ENCODE measurements around the gene VASH1.

The VASH1 gene

DNA sequence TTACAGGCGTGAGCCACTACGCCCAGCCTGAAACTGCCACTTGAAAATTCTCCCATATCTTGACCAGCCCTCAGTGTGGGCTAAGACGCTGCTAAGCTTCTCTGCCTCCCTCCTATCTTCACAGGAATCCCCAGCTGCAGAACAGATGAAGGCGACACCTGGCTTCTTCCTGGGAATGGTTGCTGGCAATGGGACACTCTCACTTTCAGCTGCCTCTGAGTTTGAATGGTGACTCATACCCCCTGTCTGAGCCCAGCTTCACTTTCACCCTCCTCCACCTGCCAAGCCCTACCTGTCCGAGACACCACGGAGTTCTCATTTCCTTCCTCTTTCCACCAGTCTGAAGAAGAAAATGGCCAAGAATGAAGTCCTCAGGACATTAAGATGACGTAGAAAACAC lies 18.3 kb upstream of the VASH1 start:
- DNase-seq: no peak

DNA sequence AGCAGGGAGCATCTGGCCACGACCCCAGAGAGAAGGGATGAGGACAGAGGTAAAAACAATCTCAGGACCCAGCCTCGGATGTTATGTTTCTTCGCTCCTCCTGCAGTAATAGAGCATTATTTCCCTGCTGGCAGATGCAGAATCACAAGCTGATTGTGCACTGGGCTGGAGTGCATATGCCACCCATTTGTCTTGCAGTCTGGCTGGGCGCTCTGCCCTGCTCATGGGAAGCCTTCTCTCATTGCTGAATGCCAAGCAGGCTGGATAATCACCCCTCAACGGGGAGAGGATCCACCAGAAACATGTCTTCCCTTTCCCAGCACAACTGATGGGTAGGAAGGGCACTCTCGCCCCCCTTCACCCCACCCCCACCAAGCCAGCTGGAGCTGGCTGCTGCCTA lies 8.5 kb upstream of the VASH1 start:
- DNase-seq: no peak

DNA sequence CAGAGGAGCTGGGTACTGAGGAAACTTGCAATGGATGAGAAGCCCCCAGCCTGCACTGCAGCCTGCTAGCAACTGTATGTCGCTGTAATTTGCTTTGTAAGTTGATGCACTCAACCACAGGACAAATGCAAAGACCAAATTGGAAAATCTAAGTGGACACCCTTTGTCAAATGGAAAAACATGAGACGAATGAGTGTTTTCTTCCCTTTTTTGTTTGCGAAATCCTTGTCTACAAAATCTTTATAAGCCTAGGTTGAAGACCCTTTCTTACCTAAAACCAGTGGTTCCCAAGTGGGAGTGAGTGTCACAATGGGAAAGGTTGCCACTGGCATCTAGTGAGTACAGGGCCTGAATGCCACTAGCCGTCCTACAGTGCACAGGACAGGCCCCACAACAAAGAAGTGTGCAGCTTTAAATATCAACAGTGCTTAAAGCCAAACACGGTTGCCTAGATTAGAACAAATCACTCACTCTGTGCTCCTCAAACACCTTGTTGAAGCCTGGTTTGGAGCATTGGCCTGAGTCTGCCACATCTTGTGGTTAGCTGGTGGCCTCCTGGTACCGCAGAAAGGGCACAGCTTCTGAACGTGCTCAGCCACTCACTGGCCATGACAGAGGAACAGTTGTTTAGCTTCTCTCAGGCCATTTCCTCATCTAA lies 7.6 kb upstream of the VASH1 start:
- no peak for DNase-seq

DNA sequence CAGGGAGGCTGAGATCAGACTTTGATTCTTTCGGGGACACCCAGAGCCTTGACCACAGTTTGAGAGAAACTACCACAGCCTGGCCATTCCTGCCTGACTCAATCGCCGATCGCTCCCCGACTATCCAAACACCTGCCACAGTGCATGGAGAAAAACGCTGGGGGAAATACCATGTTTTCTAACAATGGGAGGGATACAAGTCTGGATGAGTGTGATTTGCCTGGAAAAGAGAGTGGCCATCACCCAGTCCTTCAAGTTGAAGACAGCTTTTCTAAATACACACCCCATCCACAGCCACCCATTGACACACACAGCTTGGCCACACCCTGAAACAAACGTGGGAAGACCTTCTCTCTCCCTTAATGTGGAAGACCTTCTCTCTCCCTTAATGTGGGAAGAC lies 6.7 kb upstream of the VASH1 start:
- no peak for DNase-seq

DNA sequence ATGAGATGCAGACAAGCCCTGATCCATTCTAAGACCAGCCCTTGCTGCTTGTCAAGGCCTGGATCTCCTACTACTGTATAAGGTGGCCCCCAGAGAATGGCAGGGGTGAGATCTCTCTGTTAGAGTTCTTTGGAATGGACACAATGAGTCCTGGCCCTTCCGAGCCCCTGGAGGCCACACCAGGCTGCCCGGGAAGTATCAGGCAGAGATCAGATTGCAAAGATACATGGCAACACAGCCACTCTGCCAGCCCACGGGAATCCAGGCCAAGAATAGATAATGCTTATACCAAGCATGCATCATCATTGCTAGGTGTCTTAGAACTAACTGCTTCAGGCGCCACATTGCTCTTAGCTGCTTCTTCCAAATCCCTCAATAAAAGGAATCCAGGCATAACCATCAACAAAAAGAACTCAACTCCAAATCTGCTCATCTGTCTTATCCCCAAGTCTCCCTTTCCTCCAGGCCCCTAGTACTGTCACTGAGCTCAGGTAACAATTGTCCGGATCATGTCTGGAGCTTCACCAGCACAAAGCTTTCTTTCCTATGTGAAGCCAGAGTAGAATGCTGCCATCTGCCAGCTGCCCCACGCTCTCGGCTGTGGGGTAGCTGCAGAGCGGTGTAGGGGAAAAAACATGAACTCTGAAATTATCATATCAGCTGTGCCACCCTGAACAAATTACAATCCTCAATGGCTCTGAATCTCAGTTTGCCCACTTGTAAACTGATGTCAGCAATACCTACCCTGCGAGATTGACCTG lies 5.5 kb upstream of the VASH1 start:
- DNase-seq: no peak

DNA sequence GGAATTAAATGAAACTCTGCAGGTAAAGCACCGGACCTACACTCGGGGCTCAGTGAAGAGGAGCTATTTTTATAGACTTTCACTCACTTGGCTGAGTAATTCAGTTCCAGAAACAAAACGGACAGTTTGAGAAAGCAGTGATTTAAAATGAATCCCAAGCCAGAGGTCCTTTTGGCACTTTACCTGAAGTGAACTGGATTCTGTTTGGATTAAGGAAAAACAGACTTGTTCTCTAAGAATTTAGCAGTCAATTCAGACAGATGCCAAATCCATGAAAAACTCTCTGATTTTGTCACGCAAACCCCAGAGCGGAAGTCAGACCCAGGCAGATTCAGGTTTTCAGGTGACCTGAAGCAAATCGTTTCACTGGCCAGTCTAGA lies 4.9 kb upstream of the VASH1 start:
- DNase-seq: no peak

DNA sequence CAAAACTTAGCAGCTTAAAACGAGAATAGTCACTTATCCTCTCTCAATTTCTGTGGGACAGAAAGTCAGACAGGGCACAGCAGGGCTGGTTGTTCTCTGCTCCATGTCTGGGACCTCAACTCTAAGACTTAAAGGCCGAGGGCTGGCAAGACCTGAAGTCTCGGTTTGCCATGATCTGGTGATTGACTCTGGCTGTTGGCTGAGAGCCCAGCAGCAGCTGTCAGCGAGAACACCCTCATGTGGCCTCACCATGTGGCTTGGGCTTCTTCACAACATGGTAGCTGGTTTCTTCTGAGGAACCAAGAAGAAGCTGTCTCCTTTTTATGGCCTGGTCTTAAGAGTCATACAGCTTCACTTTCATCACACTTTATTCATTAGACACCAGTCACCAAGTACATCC lies 1.7 kb upstream of the VASH1 start:
- DNase-seq: no peak

DNA sequence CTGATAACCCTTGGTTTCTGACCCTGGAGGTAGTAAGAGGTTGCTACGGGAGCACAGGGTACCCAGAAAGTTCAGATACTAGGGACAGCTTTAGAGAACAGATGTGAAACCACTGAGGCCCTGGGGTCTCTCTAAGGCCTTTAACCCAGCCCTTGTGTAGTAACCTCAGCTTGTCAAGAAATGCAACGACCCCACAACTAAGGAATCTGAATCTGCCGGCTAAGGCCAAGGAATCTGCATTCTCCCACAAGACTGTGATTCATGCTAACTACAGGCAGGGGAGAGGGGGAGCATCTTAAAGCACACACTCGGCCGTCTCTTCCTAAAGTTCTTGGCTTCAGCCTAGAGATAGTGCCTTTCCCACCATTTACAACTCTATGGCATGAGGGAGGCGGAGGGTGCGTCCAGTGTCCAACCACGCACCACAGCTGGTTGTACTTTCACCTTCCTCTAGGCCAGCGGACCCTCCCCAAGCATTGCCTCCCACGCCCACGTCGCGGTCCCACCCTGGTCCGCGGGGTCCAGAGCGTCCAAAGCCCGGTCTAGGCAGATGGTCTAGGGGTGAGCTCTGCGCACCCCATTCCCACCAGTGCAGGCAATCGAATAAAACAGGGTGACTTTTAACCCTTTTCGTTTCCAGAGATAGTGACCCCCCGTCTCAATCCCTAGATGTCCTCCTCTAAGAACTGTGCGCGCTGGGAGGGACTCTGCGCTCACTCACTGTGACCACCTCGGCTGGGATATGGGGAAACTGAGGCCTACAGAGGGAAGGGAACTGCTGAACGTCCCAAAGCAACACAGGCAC lies 735 bp upstream of the VASH1 start:
- DNase-seq: no peak

DNA sequence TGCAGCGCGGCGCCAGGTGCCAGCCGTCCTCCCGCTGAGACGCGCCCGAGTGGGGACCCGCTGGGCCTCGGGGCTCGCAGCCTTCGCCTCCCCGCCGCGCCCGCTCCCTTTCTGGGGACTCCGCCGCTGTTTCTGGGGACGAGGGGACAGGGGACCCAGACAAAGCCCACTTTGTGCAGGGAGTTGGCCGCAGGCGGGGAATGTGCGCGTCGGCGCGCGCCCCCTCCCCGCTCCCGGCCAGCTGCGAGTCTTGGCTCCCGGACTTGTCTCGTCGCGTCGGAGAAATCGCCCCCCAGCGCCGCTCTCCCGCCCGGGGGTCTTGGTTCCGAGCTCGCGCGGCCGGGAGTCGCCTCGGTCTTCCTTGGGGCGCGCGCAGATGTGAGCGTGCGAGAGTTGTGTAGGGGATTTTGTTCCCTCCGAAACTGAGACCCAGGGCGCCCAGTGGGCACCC lies 717 bp downstream of the VASH1 start:
- DNase-seq: peak in 1 of 6 experiments; percentile 17

DNA sequence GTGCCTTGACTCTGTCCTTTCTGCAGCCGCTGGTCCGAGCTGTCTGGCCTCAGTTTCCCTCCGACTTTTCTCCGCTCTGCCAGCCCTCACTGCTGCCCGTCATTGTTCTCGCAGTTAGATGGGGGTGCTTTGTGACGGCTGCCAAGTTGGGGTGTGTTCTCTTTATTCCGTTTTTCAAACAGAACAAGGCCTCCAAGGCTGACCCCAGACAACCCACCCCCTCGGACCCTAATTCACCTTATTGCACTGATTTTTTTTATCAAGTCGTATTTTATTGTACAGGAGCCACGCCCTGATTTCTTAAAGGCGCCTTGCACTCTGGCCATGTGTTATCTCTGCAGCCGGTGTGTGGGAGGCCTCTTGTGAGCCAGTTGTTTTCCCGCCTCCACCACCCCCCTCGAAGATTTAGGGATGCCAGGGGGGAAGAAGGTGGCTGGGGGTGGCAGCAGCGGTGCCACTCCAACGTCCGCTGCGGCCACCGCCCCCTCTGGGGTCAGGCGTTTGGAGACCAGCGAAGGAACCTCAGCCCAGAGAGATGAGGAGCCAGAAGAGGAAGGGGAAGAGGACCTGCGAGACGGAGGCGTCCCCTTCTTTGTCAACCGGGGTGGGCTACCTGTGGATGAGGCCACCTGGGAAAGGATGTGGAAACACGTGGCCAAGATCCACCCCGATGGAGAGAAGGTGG lies 1.3 kb downstream of the VASH1 start:
- DNase-seq: no peak

DNA sequence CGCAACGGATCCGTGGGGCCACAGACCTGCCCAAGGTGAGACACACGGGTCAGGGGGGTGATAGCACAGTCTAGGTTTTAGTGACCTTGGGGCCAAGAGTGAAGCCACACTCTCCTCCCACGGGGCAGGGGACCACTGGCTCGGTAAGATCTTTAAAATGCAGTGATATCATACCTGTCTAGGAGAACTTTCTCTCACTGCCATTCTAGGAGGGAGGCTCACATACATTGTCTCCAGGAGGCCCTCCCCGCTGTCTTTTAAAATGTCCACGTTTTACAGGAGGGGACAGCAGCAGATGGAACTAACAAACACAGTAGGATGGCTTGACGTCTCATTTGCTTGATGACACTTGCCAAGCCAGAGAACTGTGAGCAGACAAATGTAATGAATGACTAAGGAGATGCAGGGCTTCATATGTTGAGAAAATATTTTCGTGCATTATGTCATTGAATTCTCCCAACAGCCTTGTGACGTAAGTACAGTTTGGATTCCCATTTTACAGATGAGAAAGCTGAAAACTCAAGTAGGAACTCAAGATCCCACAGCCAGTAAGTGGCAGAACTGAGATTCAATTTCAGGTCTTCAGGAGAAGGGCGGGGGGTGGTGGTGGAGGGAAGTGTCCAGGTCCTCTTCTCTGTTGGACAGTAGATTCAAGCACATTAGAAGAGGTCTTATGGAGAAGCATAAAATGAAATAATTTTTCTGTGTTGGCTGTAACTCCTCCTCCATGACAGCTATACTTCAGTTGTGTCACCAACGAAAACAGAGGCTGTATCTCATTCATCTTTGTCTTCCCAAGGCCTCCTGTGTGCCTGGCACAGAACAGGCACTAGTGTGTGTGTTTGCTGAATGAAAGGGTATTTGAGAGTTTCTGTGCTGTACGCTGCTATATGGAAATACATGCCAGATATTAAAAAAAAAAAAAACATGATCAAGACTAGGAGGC lies 2.1 kb downstream of the VASH1 start:
- no peak for DNase-seq

DNA sequence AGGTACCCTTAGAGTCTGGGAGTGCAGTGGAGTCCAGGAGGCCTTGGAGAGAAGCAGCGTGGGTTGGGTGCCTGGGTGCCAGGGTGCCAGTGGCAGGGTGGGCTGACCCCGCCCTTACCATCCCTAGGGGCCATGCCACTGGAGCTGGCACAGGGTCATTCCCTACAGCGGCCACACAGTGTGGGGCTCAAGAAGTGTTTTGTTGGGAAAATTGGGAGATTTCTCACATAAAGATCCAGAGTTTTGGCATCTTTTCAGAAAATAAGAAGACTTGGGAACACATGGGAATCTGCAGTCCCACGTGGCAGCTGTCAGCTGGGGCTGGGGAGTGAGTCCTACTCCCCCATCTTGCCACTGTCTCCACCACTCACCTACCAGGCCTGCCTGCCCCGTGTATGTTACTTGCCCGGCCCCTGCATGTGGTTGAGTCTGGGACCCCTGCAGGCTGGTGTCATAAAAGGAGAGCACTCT lies 4.2 kb downstream of the VASH1 start:
- DNase-seq: no peak

DNA sequence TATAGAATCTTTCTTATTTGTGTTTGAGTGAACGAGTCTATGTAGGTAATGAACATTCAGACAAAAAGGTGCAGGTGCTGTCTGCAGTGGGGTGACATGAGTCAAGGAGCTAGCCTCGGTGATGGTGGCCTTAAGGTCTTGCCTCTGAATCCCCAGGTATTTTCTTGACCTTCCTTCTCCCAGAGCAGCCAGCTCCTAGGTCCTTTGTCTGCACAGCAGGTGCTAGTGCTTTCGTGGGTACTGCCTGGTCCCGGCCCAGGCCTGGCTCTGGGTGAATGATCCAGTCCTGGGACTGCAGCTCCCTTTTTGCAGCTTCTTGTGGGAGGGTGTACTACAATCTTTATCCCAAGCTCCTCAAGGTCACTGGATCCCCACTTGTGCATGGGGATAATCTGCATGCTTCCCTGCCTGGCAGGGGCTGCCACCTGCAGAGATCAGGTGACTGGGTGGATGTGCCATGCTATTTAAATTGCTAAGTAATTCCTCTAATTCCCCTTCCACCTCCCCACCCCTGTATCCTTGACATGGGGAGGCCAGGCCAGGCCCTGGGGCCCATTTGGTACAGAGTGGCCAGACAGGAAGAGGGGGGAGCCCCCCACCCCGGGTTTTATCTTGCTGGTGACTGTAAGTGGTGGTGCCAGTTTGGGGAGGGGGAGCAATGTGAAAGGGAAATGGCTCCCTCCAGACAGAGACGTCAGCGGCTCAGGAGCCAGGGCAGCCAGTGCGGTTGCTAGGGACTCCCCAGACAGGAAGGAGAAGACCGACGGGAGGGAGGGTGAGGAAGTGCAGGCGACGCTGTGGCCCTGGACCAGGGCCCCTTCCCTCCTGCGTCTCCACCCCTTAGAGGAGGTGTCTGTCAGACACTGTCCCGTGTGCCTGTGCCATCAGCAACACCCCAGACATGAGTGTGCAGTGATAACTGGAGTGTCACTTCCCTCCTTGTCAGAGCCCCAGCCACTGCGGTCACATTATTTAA lies 6.7 kb downstream of the VASH1 start:
- DNase-seq: peak in 4 of 6 experiments; percentile 39 to 57 (median 48)

DNA sequence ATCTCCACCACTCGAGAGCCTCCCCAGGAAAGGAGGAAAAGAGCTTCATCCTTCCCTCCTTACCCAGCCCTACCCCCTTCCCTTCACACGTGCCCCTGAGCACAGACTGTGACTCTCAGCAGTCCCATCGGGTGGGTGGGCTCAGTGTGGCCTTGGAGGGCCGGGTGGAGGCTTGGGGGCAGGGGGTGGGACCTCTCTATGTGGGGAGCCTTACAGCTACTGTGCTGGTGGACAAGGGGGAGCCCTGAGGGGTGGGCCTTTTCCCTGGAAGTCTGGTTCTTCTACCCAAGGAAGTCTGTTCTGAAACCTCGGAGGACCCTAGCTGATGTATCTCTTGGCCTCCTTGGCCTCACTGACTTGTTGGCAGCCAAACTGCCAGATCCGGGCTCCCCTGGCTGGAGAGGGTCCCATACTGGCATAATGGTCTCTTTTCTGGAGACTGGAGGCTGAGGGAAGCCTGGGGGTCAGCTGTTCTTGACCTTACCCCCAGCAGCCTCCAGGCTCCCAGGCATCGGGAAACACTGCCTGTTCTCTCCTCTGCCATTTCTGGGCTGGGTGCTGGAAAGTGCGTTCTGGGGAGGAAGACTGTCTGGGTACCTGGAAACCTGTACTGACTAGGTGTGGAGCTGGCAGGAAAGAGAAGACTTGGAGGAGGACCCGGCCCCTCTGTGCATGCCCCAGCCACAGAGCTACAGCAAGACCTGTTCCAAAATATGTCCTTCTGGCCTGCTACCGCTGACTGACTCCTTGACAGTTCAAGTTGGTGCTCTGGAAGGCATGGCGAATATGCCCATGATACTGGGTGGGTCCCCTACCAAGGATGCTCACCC lies 7.6 kb downstream of the VASH1 start:
- no peak for DNase-seq

DNA sequence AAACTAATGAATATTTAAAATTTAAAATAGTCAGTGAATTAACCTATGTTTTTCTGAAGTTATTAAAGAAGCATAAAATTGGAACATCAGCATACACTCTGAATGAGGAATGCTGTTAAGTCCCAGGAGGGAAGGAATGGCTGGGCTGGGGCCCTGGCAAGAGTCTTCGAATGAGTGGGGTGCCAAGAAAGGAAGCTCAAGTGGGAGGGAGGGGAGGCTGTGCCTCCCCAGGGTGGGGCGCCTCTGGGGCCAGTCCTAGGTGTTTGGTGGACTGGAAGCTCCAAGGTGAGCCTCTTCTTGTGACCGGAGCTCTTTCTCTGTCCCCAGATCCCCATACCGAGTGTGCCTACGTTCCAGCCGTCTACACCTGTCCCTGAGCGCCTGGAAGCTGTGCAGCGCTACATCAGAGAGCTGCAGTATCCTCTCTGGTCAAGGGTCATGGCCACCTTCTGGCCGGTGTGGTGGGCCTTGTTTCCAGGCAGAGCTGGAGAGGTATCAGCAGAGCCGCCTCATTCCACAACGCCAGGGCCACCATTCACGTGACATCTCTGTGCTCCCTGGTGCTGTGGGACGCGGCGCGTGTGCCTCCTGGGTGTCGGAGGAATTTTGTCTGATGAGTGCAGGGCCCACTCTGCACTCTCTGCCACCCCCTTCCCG lies 8.5 kb downstream of the VASH1 start:
- no peak for DNase-seq

DNA sequence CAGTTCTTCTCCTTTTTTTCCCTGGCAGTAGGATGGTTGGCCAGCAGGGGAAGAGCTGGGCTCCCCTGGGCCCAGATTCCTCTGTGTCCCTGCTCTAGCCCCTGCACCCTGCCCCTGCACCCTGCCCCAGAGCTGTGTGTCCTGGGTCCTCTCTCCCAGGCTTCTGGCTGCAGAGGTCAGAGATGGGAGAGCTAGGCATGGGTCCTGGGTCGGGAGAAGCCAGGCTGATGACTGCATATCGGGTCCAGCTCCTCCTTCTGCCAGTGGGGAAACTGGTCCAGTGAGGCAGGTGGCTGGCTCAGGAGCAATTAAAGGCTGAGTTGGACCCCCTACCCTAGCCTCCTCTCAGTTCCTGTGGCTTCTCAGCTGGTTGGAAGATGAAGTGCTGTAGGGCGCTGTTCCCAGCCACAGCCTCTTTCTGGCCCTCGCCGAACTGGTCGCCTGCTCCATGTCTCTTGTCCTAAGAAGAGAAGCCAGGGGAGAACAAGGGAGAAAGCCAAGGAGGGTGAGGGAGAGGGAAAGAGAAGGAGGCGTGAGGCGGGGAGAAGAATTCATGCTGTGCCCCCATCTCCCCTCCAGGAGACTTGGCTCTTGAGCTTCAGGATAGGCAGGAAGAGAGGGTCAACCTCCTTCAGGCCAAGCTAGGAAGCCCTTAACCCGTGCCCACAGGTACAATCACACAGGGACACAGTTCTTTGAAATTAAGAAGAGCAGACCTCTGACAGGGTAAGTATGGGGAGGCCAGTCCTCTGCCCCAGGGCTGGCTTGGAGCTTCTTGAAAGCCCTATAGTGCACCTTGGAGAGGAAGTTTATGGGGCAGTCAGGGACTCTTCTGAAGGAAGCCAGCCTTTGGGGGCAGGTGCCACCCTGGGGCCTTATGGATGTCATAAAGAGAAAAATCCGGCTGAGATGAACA lies 9.5 kb downstream of the VASH1 start:
- DNase-seq: no peak

DNA sequence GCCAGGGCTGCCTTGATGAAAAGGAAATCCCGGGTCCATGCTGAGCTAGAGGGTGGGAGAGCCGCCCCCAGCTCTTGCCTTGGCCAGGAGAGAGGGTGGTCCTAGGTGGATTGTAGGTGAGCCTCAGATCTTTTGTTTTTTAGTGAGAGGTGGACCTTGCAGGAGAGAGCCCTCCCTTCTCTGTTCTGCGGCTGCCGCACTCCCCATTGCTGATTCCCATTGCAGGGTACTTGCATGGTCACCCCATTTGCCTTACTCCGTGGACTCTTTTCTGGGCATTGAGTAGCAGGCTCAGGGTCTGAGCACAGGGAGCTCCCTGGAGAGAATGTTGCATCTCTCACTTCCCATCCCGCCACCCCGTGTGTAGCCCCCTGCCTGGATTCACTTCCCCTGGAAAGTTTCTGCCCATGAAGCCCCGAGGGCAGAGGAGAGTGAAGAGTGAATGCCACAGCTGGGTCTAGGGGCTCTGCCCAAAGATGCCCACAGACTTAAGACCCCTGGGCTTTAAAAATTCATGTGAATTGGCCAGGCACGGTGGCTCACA lies 10.2 kb downstream of the VASH1 start:
- DNase-seq: no peak
